Measurements from ENCODE around the gene UBE2M. TPM values are rescaled to one million over a fixed set of nuclear protein-coding genes. Genes with fewer than 3 reads are reported as not detected.

The UBE2M gene
- total RNA-seq, 1 experiment from 2014 or later, result 239 TPM

DNA sequence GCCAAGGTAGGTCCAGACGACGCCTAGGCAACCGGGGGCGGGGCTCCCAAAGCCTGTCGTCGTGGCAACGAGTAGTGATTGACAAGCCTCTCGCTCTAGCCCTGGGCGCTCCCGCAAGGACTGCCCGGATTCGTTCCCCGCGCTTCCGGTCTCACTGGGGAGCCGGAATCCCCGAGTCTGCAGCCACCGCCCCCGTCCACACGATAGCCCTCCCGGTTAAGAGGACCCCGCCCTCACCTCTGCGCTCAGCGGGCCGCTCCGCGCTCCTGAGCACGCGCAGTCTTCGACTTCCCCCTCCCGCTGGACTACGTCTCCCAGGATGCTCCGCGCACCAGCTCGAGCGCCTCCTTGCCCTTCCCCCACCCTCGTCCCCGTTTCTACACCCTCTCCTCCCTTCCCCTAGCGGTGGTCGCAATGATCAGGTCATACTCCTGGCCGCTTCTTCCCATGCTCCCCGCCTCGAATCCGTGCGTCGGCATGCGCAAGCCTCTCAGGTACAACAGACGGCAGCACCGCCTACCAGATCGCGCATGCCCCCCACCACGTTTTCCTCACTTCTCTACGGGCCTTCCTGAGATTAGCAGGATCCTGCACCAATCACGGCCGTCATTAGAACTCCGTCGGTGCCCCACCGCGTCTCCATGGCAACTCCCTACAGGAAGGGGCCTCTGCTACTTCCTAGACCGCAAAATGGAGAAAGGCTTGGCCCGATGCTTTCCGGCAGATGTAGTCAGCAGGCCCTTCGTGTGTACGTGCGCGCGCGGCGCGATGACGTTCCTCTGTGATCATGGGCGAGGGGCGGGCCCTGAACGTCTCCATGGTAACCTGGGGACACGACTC lies 14.6 kb upstream of the UBE2M start, which contains the start of gene MZF1:
MZF1 (minus strand) TSS at position 518 of the 840 bp plus-strand sequence. CDS start 1,946 bp downstream, outside the sequence.
- no peaks in the 10 kb centered on the region for H3K9me3 ChIP-seq
- H3K4me3 ChIP-seq, result peak within 1 kb of the TSS; percentile 85
- H3K36me3 ChIP-seq, result peaks cover 36% of the 10 kb centered on the region
- no peaks in the 10 kb centered on the region for H3K27me3 ChIP-seq
- DNase-seq, result peak; percentile 100

DNA sequence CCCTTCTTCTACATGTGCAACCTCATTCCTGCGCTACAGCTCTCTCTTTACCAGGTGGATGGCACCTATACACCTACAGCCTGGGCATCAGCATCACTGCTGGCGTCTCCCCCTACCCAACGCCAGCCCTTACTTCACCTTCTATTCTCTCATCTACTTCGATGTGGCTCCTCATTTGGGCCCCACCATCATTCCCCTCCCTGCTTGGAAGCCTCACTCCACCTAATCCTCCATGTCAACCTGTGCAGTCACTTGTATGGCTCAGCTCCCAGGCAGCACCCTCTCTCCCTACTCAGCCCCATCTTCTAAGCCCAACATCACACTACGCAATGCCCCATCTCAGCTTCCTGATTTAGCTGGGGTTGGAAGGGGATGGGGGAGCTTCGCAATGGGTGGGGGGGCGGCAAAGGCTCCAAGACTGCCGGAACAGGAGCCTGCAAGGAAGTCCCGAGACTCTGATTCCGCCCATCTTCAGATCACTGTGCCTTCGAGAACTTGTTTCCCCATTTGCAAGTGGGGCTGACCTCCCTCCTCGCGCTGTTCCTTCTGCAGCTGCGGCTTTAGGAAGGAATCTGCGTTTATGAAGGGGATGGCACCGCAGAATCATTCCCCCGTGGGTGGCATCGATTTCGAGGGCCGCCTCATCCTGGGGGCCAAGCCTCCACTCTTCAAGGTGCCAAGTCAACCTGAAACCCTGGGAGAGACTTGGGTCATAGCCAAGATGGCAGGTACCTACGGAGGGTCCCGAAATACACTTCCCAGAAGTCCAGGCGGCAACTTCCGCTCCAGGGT lies 13.8 kb upstream of the UBE2M start:
- DNase-seq, result no peak

DNA sequence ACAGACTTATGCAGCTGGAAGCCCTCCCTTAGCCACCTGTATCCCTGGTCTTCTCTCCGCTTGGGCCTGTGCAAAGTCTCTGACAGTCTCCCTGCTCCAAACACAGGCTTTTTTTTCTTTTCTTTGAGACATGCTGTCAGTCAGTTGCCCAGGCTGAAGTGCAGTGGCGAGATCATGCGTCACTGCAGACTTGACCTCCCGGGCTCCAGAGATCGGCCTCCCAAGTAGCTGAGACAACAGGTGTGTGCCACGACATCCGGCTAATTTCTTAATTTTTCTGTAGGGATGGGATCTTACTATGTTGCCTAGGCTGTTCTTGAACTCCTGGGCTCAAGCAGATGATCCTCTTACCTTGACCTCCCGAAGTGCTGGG lies 13.2 kb upstream of the UBE2M start:
- DNase-seq, result no peak
- H3K4me3 ChIP-seq, result no peak overlapping the region

More for the DNA sequence above, 13.8 kb upstream of the UBE2M start:
- peaks cover 39% of the 10 kb centered on the region for H3K36me3 ChIP-seq
- no peaks in the 10 kb centered on the region for H3K27me3 ChIP-seq
- H3K4me3 ChIP-seq, result peak overlapping the region; percentile 85
- no peaks in the 10 kb centered on the region for H3K9me3 ChIP-seq

DNA sequence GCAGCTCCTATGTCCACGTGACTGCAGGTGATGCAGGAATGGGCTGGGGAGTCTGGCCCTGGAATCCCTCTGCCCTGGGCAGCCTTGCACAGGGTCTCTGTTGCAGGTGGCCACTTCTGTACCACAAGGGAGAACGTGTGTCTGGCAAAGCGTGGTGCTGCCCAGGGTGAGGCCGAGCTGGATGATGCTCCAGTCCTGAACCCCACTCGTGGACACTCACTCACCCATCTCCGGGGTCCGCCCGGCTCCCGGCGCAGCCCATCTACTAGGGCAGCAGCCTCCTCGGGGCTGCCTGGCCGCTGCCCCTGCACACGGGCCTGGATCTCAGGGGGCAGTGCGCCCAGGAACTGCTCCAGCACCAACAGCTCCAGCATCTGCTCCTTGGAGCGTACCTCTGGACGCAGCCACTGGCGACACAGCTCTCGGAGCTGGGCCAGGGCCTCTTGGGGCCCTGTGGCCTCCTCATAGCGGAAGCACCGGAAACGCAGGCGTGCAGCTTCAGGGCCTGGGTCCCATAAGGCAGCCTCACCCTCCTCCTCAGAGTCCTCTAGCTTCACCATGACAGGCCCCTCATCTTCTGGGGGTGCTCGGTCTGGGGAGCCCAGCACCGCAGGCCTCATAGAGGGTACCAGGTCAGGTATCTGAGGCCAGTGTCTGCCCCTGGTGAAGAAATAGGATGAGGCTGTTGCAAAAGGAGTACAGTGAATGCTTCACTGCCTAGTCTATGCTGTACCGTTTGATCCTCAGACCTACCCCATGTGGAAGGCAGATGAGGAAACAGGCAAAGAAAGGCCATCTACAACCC lies 12.6 kb upstream of the UBE2M start:
- Histone ChIP-seq H3K27me3 (no peaks in the 10 kb centered on the region), H3K9me3 (no peaks in the 10 kb centered on the region), H3K4me3 (no peak overlapping the region), H3K36me3 (peaks cover 36% of the 10 kb centered on the region)
- no peak for DNase-seq

More for the DNA sequence above, 13.2 kb upstream of the UBE2M start:
- Histone ChIP-seq H3K36me3 (peaks cover 36% of the 10 kb centered on the region), H3K9me3 (no peaks in the 10 kb centered on the region), H3K27me3 (no peaks in the 10 kb centered on the region)

DNA sequence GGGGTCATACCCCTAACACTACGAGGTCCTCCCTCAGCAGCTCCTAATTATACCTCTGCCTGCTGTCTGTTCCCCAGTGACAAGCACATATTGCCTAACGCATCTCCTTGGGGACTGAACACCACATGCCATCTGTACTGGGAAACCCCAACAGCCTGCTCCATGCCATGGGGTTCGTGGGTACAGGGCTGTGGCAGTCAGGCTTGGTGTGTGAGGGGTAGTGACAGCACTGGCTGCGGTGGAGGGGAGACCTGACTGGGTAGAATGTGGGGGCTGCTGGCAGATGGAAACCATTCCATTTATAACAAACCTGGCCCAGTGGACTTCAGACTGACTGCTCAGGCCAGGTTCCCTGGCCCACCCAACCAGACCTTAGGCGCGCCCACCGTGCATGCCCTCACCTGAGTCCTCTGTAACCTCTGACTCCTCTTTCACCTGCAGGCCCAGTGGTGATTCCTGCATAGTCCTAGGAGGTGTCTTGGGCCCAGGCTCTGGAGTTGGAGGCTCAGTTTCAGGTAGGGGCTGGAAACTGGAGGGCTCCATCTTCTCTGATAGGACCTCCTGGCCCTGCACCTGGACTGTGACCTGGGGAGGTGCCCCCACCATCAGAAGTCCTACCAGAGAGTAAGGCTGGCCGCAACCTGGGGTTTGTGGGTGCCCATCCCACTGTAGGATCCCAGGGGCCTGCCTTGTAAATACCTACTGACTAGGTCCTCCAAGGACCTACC lies 11.7 kb upstream of the UBE2M start:
- no peak overlapping the region for H3K4me3 ChIP-seq
- H3K27me3 ChIP-seq, result no peaks in the 10 kb centered on the region
- H3K36me3 ChIP-seq, result peaks cover 40% of the 10 kb centered on the region
- DNase-seq, result no peak
- H3K9me3 ChIP-seq, result no peaks in the 10 kb centered on the region

DNA sequence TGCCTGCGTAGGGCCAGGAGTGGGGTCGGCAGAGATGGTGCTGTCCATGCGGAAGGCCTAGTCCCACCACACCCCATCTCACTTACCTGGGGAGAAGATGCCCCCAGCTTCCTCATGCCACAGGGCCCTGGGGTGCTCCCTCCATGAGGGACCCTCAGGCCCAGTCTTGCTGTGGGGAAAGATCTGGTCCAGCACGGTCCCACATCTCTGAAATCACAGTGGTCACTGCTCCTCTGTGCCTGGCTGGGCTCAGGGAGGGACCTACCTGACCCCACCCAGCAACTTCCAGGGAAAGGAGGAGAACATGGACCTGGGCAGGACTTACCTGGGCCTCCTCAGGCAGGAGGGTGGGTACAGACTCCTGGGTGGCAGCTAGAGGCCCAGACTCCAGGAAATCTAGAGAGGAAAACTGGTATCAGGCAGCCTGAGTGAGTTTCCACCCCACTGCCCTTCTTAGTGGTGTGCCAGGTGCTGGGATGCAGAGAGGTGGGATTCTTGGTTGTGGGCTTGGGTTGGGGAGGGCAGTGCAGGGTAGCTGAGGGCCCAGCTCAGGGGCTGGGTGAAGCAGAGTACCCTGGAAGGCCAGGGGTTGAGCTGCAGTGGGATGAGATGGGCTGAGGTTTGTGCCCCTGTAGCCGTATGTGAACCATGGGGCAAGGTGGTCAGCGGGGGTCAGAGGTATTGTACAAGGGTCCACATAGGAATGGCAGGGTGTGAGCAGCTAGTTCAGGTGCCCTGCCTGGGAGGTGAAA lies 11.0 kb upstream of the UBE2M start:
- Histone ChIP-seq H3K27me3 (no peaks in the 10 kb centered on the region), H3K9me3 (no peaks in the 10 kb centered on the region), H3K36me3 (peaks cover 40% of the 10 kb centered on the region), H3K4me3 (no peak overlapping the region)
- no peak for DNase-seq

DNA sequence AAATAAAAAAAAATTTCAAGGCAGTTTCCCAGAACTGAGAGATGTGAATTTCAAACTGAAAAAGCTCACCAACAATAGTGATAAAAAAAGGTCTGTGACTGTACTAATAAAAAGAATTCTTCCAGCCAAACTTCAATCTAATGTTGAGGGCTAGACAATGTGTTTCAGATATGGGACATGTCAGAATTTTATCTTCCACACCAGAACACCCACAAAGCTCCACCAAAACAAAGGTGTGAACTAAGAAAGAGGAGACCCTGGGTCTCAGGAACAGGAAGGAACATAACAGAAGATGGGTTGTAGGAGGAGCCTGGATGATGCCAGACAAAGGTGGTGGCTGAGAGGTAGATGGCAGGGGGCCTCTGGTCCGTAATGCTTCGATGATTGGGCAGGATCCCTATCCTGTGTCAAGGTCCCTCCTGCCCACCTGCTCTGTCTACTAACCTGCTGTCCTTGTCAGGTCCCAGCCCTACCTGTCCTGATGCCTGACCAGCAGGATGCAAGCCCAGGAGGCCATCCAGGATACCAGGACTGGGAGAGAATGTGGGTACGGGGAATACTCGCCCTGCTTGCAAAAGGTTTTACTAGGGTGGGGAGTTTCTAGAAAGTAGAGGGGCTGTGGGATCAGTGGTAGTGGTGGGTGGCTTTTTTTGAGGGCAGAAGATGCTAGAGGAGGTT lies 10.2 kb upstream of the UBE2M start:
- no peak overlapping the region for H3K4me3 ChIP-seq
- DNase-seq, result no peak
- no peaks in the 10 kb centered on the region for H3K27me3 ChIP-seq
- no peaks in the 10 kb centered on the region for H3K9me3 ChIP-seq
- peaks cover 40% of the 10 kb centered on the region for H3K36me3 ChIP-seq

DNA sequence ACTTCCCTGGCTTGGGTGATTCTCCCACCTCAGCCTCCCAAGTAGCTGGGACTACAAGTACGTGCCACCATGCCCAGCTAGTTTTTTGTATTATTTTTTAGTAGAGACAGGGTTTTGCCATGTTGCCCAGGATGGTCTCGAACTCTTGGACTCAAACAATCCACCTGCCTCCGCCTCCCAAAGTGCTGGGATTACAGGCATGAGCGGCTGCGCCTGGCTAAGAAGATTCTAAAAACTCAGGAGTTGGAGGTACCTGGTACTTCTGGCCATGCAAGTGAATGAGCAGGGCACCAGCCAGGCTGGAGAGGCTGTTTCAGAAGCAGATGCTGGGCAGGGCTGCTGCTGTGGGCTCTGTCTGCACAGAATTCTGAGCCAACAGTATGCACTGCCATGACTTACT lies 8.6 kb upstream of the UBE2M start:
- Histone ChIP-seq H3K36me3 (peaks cover 35% of the 10 kb centered on the region), H3K9me3 (no peaks in the 10 kb centered on the region), H3K4me3 (no peak overlapping the region), H3K27me3 (no peaks in the 10 kb centered on the region)
- DNase-seq, result no peak

DNA sequence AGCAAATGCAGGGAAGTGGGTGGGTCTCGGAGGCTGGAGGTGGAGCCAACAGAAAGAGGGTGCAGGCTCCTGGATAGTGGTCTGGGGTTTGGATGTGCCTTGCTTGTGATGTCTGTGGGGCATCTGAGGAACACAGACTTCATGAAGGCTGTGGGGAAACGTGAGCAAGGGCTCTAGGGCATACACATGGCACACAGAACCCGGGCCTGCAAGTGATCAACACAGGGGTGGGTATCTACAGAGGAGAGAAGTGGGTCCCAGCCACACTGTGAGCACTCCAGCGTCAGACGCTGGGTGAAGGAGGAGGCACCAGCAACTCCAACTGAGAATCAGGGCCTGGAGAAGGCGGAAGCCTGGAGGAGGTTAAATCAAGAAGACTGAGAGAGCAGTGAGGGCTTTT lies 5.4 kb upstream of the UBE2M start:
- Histone ChIP-seq H3K9me3 (no peaks in the 10 kb centered on the region), H3K36me3 (peaks cover 13% of the 10 kb centered on the region), H3K27me3 (no peaks in the 10 kb centered on the region), H3K4me3 (no peak overlapping the region)
- no peak for DNase-seq

DNA sequence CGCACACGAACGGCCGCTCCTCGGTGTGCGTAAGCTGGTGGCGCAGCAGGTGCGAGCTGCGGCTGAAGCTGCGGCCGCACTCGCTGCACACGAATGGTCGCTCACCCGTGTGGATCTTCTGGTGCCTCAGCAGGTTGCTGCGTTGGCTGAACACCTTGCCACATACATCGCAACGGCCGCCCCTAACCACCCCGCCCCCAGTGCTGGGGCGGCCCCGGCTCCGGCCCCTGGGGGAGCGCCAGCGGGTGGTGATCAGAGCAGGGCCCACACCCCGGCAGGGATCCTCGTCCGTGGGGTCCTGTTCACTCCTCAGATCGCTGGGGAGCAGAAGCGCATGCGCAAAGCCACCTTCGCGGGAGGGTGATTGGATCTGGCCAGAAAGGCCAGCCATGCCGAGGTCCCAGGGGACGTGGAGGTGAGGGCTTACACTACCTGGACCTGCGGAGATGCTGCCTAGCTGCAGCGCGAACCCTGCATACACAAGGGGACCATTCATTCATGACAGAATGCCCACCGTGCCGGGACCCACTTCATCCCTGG lies 4.7 kb upstream of the UBE2M start:
- no peak overlapping the region for H3K4me3 ChIP-seq
- no peaks in the 10 kb centered on the region for H3K27me3 ChIP-seq
- no peak for DNase-seq
- no peaks in the 10 kb centered on the region for H3K9me3 ChIP-seq
- H3K36me3 ChIP-seq, result peaks cover 10% of the 10 kb centered on the region

DNA sequence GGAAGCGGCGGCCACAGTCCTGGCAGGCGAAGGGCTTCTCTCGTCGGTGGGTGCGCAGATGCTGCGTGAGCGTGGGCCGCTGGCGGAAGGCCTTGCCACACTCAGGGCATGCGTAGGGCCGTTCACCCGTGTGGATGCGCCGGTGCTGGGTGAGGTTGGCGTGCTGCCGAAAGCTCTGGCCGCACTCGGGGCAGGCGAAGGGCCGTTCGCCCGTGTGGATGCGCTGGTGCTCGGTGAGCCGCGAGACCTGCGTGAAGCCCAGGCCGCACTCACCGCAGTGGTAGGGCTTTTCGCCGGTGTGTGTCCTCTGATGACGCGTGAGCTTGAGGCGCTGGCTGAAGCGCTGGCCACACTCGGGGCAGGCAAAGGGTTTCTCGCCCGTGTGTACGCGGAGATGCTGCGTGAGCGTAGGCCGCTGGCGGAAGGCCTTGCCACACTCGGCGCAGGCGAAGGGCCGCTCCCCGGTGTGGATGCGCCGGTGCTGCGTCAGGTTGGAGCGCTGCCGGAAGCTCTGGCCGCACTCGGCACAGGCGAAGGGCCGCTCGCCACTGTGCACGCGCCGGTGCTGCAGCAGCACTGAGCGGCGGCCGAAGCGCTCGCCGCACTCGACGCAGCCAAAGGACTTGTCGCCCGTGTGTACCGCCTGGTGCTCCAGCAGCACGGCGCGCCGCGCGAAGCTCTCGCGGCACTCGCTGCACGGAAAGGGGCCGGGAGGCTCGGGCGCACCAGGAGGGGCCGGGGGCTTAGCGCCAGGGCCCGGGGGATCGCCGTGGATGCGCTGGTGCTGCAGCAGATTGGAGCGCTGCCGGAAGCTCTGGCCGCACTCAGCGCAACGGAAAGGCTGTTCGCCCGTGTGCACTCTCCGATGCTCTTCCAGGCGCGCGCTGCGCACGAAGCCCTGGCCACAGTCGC lies 4.0 kb upstream of the UBE2M start:
- no peak for DNase-seq
- Histone ChIP-seq H3K9me3 (no peaks in the 10 kb centered on the region), H3K27me3 (no peaks in the 10 kb centered on the region), H3K36me3 (peaks cover 9% of the 10 kb centered on the region), H3K4me3 (no peak overlapping the region)

DNA sequence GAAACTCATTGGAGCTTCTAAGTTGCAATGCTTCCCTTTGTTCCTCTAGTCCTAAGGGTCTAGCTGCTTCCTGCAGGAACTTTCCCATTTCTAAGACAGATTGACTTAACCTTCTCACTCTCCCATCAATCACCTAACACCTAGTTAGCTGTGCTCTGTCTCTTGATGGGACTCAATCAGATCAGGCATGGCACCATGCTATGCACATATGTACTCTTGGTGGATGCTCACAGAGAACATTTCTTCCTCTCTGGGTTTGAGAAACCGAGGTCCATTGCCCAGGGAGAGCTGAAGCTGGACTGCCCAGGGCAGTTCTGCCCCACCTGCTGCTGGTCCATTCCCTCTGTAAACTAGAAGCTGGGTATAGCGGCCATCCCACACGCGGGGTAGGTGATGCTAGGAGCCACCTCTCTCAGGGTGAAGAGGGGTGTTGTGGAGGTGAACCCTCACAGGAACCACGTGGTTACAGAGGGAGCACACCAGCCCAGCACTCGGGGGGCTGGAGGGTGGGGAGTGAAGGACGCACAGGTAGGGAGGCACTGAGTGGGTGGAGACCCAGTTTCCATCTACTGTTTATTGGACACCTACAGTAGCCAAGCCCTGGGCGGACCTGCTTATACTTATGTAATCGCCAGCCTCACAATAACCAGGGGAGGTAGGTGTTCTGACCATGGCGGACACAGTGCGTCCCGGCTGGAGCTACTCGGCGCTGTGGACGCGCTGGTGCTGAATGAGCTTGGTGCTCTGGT lies 3.1 kb upstream of the UBE2M start:
- Histone ChIP-seq H3K9me3 (no peaks in the 10 kb centered on the region), H3K4me3 (no peak overlapping the region), H3K36me3 (peaks cover 16% of the 10 kb centered on the region), H3K27me3 (no peaks in the 10 kb centered on the region)
- DNase-seq, result no peak

DNA sequence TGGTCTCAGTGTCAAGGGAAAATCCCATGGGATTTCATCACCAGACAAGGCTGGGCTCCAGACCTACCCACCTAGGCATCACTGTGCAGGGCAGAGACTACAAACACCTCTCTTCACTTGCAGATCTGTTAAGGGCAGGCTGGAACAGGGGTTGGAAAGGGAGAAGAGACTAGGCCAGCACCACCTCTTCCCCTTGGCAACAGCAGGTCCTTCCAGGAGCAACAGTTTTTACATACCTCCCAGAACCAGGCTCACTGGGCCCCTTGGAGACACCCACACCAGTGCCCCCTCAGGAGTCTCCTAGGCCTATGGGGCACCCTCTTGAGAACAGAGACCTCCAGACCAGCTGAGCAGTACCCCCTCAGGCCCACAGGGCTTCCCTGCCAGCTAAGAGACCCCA lies 2.5 kb upstream of the UBE2M start:
- H3K4me3 ChIP-seq, result no peak overlapping the region
- no peak for DNase-seq
- H3K9me3 ChIP-seq, result no peaks in the 10 kb centered on the region
- peaks cover 22% of the 10 kb centered on the region for H3K36me3 ChIP-seq
- no peaks in the 10 kb centered on the region for H3K27me3 ChIP-seq

All from MG63 (cell line).